ENCODE results near the gene SOWAHA.

- TF ChIP-seq CTCF (IDR thresholded peaks at IDR 0.05; ENCODE audit: control extremely low read depth in 1 of 3, insufficient read depth in 1 of 3, low read depth in 1 of 3, low read length in 3 of 3) (no peak), POLR2A (IDR thresholded peaks at IDR 0.05; ENCODE audit: control extremely low read depth in 1 of 2, low read depth in 2 of 2, low read length in 2 of 2) (no peak), SIN3A (conservative IDR thresholded peaks at IDR 0.05 in 1 of 2, IDR thresholded peaks at IDR 0.05 in 1 of 2; ENCODE audit: low read depth in 1 of 2, low read length in 2 of 2) (no peak), EZH2 (IDR thresholded peaks at IDR 0.05; ENCODE audit: low read depth, low read length, severe bottlenecking) (no peak), NRF1 (IDR thresholded peaks at IDR 0.05; ENCODE audit: low read depth, low read length) (no peak), CEBPB (IDR thresholded peaks at IDR 0.05; ENCODE audit: low read depth, low read length) (no peak), KDM4A (IDR thresholded peaks at IDR 0.05; ENCODE audit: low read depth, low read length, severe bottlenecking) (no peak), CBX8 (IDR thresholded peaks at IDR 0.05; ENCODE audit: borderline replicate concordance, low read depth, low read length) (no peak), SRF (IDR thresholded peaks at IDR 0.05; ENCODE audit: low read depth, low read length) (no peak), EP300 (IDR thresholded peaks at IDR 0.05; ENCODE audit: borderline replicate concordance in 1 of 2, low read depth in 2 of 2, low read length in 2 of 2) (no peak), USF2 (IDR thresholded peaks at IDR 0.05; ENCODE audit: low read length) (no peak), FOSL1 (IDR thresholded peaks at IDR 0.05; ENCODE audit: insufficient read depth, low read depth, low read length) (no peak)
- TF ChIP-seq, protein P1, sequence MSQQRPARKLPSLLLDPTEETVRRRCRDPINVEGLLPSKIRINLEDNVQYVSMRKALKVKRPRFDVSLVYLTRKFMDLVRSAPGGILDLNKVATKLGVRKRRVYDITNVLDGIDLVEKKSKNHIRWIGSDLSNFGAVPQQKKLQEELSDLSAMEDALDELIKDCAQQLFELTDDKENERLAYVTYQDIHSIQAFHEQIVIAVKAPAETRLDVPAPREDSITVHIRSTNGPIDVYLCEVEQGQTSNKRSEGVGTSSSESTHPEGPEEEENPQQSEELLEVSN (IDR thresholded peaks at IDR 0.05) = no peak
These were observed 15.9 kb downstream of the SOWAHA start for GRCh38 chr5:132828846-132829494.
